Adrenal gland (tissue), 5 donors: ENCODE measurements around the gene EXOC6B.

Experiments used
- CTCF ChIP-seq, 6 experiments: fragments of 450-650 bp in 4 of 6; fragments of 200-600 bp in 2 of 6; sonication (generic) in 1 of 6; IDR thresholded peaks; 1 replicate in 5 of 6; 2 replicates in 1 of 6; pipeline versions ENCODE4 v1.5.1 to v1.8.0; 2016 to 2021; ENCODE audit warnings: antibody characterized with exemption in 6 of 6, mild to moderate bottlenecking in 2 of 6, moderate library complexity in 1 of 6
- POLR2A ChIP-seq, 2 donors: fragments of 450-650 bp; IDR thresholded peaks; one replicate each; pipeline ENCODE4 v1.6.1; 2017; ENCODE audit warnings: antibody characterized with exemption in 2 of 2, mild to moderate bottlenecking in 2 of 2, moderate library complexity in 1 of 2
- donor health status: DM: no; HTN: no; CAD: no.

- no peak for TF ChIP-seq CTCF (IDR thresholded peaks at IDR 0.05)
- no peak for TF ChIP-seq POLR2A (IDR thresholded peaks at IDR 0.05)
These were observed 109.2 kb downstream of the EXOC6B start for GRCh38 chr2:72716601-72717000.
